ENCODE results near the gene ACSF3.

DNA sequence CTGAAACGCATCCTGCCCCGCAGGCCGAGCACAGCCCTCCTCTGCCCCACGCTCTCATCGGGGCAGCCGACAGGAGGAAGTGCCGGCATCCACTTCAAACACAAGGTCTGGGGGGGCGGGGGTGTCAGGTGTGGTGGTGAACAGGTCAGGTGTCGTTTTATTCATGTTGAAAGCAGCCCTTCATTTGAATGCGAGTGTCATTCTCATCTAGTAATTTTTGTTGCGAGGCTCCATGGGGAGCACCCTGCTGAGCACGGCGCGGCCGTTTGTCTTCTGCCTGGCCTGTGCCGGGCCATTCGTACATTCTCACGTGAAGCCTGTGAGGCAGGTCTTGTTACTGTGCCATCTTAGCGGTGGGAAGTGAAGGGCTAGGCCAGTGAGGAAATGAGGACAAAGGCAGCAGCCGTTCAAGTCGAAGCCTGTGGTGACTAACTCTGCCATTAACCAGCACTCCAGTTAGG is 1.9 kb downstream of the ACSF3 start:
- TF ChIP-seq POLR2AphosphoS5 (IDR thresholded peaks at IDR 0.05; ENCODE audit: borderline replicate concordance, low read depth, low read length), result no peak
- no peak for TF ChIP-seq EZH2 (IDR thresholded peaks at IDR 0.05)
- TF ChIP-seq FOXP2 (optimal IDR thresholded peaks at IDR 0.05; ENCODE audit: control extremely low read depth, extremely low read length, insufficient read depth), result no peak

Measured in SK-N-MC (cell line).